ACC112 (cell line): ENCODE measurements around the gene ZNF189.

Experiments used
- H2AFZ ChIP-seq: fragments of 200-600 bp; sonication (generic); one replicate; pipeline ENCODE4 v1.6.0; 2017; ENCODE audit warnings: antibody characterized with exemption, low read length; ENCODE audit not compliant: unreplicated experiment
- H3K27ac ChIP-seq: fragments of 200-600 bp; sonication (generic); 2 replicates; pipeline ENCODE4 v1.5.1; 2014; ENCODE audit warnings: low read depth, mild to moderate bottlenecking, antibody characterized with exemption, low read length, moderate library complexity
- H3K27me3 ChIP-seq: fragments of 200-600 bp; sonication (generic); 2 replicates; pipeline ENCODE4 v1.6.1; 2014; ENCODE audit warnings: mild to moderate bottlenecking, antibody characterized with exemption, low read length, moderate library complexity, mixed read lengths; ENCODE audit not compliant: insufficient read depth
- H3K36me3 ChIP-seq: fragments of 200-600 bp; sonication (generic); 2 replicates; pipeline ENCODE4 v1.6.1; 2016; ENCODE audit warnings: mild to moderate bottlenecking, antibody characterized with exemption, low read length, moderate library complexity, mixed read lengths; ENCODE audit not compliant: insufficient read depth
- H3K4me1 ChIP-seq: fragments of 200-600 bp; sonication (generic); one replicate; pipeline ENCODE4 v1.6.1; 2016; ENCODE audit warnings: low read length, mixed read lengths; ENCODE audit not compliant: insufficient read depth, unreplicated experiment, control insufficient read depth
- H3K4me3 ChIP-seq: fragments of 200-600 bp; sonication (generic); 2 replicates; pipeline ENCODE4 v1.5.1; 2014; ENCODE audit warnings: mild to moderate bottlenecking, low read depth, low read length
- H3K79me2 ChIP-seq: fragments of 200-600 bp; sonication (generic); one replicate; pipeline ENCODE4 v1.6.0; 2016; ENCODE audit warnings: low read length; ENCODE audit not compliant: control insufficient read depth, unreplicated experiment, insufficient read depth

The ZNF189 gene

DNA sequence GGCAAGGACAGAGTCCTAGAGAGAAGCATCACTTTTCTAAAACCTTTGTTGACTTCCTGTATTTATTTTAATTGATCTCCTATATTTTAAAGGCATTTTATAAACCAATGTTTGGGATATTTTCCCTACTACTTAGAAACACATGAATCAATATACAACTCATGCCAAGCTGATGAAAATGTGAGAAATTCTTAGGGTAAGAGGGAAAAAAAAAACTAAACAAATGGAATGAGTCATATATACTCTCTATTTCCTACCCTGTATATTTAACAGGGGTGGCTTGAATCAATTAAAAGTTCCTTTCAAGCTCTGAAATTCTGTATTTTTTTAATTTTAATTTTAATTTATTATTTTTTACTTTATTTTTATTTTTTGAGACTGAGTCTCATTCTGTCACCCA lies 33.5 kb upstream of the ZNF189 start:
- Histone ChIP-seq H3K27ac (no peak overlapping the region), H3K36me3 (no peaks in the 10 kb centered on the region), H3K27me3 (no peaks in the 10 kb centered on the region), H2AFZ (no peak overlapping the region), H3K4me1 (no peaks in the 10 kb centered on the region), H3K79me2 (no peaks in the 10 kb centered on the region), H3K4me3 (no peak overlapping the region)

GRCh38 chr9:101366038-101366756 lies 32.5 kb upstream of the ZNF189 start:
- Histone ChIP-seq H3K27me3 (no peaks in the 10 kb centered on the region), H3K27ac (no peak overlapping the region), H2AFZ (no peak overlapping the region), H3K4me1 (no peaks in the 10 kb centered on the region), H3K4me3 (no peak overlapping the region), H3K36me3 (no peaks in the 10 kb centered on the region), H3K79me2 (no peaks in the 10 kb centered on the region)

DNA sequence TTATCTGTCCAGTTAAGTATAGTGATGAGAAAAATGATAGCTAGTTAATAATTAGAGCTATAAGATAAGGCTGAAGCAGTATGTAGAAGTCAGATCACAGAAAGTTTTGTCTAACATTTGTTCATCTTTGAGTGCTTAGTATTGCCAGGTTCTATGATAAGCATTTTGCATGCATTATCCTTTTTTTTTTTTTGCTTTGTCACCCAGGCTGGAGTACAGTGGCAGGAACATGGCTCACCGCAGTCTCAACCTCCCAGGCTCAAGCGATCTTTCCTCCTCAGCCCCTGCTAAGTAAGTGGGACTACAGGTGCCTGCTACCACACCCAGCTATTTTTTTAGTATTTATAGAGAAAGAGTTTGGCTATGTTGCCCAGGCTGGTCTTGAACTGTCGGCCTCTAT lies 31.3 kb upstream of the ZNF189 start:
- H2AFZ ChIP-seq, result no peak overlapping the region
- no peak overlapping the region for H3K27ac ChIP-seq
- no peaks in the 10 kb centered on the region for H3K36me3 ChIP-seq
- H3K79me2 ChIP-seq, result no peaks in the 10 kb centered on the region
- H3K4me3 ChIP-seq, result no peak overlapping the region
- no peaks in the 10 kb centered on the region for H3K27me3 ChIP-seq
- H3K4me1 ChIP-seq, result no peaks in the 10 kb centered on the region

DNA sequence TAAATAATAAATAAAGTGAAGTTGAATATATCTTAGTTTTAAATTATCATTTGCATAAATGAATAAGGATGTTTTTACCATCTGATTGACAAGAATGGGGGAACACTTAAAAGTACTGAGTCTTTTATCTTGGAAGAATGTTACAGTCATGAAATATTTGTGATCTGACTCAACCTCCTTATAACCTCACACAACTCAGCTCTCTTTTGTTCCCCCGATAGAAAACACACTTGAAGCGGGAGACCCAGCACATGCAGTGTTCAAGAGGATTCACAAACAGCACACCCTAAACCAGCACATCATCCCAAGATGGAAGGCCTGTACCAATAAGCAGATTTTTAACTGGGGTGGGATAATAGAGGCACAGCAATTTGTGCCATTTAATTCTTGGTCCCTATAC lies 29.4 kb upstream of the ZNF189 start:
- H3K79me2 ChIP-seq, result no peaks in the 10 kb centered on the region
- no peak overlapping the region for H3K27ac ChIP-seq

DNA sequence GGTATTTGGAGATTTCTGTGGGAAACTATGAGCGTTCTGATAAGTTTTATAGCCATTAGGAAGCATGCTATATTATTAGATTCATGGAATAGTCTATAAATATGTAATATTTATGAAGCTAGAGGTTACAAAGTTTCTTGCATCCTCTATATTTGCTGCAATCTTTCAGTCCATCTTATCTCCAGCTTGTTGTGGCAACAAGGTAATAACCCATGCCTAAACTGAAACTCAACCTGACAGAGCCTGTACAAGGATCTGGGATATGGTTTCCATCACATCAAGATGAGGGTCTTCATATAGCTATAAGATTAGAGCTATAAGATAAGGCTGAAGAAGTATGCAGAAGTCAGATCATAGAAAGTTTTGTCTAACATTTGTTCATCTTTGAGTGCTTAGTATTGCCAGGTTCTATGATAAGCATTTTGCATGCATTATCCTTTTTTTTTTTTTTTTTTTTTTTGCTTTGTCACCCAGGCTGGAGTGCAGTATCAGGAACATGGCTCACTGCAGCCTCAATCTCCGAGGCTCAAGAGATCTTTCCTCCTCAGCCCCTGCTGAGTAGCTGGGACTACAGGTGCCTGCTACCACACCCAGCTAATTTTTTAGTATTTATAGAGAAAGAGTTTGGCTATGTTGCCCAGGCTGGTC lies 28.6 kb upstream of the ZNF189 start:
- Histone ChIP-seq H3K27me3 (no peaks in the 10 kb centered on the region), H3K4me1 (no peaks in the 10 kb centered on the region), H2AFZ (no peak overlapping the region), H3K36me3 (no peaks in the 10 kb centered on the region), H3K4me3 (no peak overlapping the region), H3K27ac (no peak overlapping the region), H3K79me2 (no peaks in the 10 kb centered on the region)

More for the DNA sequence above, 29.4 kb upstream of the ZNF189 start:
- Histone ChIP-seq H2AFZ (no peak overlapping the region), H3K4me1 (no peaks in the 10 kb centered on the region), H3K36me3 (no peaks in the 10 kb centered on the region), H3K27me3 (no peaks in the 10 kb centered on the region), H3K4me3 (no peak overlapping the region)

DNA sequence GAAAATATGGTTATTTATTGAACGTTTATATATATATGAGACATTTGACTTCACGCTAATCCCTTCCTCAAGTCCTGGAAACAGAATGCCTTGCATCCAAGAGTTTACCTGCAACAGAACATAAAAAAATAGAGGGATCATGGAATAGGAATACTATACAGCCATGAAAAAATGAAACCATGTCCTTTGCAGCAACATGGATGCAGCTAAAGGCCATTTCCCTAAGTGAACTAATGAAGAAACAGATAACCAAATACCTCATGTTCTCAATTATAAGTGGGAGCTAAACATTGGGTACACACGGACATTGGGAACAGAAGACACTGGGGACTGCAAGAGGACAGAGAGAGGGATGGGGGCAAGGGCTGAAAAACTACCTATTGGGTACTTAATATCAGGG lies 26.8 kb upstream of the ZNF189 start:
- Histone ChIP-seq H3K4me3 (no peak overlapping the region), H3K27ac (no peak overlapping the region), H3K36me3 (no peaks in the 10 kb centered on the region), H3K79me2 (no peaks in the 10 kb centered on the region), H2AFZ (no peak overlapping the region), H3K4me1 (peaks cover 3% of the 10 kb centered on the region), H3K27me3 (no peaks in the 10 kb centered on the region)

GRCh38 chr9:101372327-101373118 lies 26.1 kb upstream of the ZNF189 start:
- Histone ChIP-seq H3K36me3 (no peaks in the 10 kb centered on the region), H2AFZ (no peak overlapping the region), H3K27ac (no peak overlapping the region), H3K27me3 (no peaks in the 10 kb centered on the region), H3K79me2 (no peaks in the 10 kb centered on the region), H3K4me3 (no peak overlapping the region), H3K4me1 (peaks cover 3% of the 10 kb centered on the region)

DNA sequence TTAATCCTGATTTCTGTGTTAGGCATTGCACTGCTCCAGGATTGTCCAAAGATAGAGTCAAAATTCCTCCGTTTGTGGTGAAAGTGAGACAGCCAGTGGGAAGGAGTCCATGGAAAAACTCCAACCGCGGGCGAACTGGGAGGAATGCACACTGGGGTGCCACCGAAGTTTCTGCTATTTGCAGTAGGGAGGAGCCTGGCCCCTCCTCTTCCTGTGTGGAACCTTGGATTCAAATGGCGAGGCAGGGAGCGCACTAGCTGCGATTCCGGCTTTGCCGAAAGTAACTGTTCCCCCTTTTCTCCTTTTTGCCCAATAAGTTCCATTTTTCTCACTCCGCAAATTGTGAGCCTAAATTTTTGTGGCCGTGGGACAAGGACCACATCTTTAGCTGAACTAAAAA lies 23.1 kb upstream of the ZNF189 start:
- no peak overlapping the region for H2AFZ ChIP-seq
- H3K27ac ChIP-seq, result no peak overlapping the region
- no peaks in the 10 kb centered on the region for H3K27me3 ChIP-seq
- H3K4me1 ChIP-seq, result peaks cover 3% of the 10 kb centered on the region
- H3K36me3 ChIP-seq, result no peaks in the 10 kb centered on the region
- H3K79me2 ChIP-seq, result no peaks in the 10 kb centered on the region
- no peak overlapping the region for H3K4me3 ChIP-seq

DNA sequence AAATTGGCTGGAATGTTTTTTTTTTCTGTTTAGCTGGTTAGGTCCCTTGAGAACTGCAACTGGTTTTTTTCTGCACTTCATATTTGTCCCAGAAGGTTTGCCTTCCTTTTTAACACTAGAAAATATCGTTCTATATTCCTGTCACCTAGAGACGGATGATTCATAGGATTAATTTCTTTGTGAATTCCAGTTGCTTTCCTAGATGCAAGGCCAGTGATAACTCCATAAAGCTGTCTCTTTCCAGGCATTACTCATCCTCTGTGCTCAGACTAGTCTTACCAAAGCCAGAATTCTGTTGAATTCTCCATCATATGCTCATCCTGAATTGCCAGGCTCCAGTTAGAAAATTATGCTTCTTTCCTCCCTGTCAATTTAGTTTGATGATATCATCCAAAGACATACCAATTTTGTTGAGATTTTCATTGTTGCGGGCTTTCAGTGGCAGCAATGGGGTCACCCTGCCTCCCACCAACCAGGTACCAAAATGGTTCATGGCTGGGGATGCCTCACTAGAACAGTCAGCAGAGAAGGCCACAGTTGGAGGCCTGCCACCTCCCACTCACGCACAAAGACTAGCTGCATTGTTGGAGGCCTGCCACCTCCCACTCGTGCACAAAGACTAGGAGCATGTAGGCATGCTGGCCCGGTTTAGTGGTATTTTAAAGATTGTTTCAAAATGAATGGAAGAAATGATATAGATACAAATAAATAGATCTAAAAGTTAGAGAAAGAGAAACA lies 22.4 kb upstream of the ZNF189 start:
- H2AFZ ChIP-seq, result no peak overlapping the region
- no peaks in the 10 kb centered on the region for H3K36me3 ChIP-seq
- H3K4me3 ChIP-seq, result no peak overlapping the region
- peaks cover 3% of the 10 kb centered on the region for H3K4me1 ChIP-seq
- no peaks in the 10 kb centered on the region for H3K79me2 ChIP-seq
- 0 out of 2 replicates have a peak overlapping the region, but pooled peaks have one; percentile 19 for H3K27ac ChIP-seq
- H3K27me3 ChIP-seq, result no peaks in the 10 kb centered on the region

DNA sequence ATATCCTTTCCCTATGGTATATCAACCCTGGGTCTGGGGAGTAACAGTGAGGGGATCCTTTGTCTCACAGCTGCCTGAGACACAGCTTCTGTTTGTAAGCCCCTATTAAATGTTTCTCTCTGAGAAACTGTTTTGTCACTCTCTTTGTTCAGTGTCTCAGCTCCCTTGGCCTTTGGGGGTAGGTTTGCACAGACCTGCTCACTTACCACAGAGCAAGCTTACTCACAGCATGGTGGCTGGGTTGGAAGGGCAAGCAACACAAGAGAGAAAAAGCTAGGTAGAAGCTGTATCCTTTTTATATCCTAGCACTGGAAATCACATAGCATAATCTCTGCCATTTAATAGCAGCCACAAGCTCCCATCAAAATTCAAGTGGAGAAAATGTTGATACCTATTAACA lies 18.4 kb upstream of the ZNF189 start:
- H3K27me3 ChIP-seq, result no peaks in the 10 kb centered on the region
- H2AFZ ChIP-seq, result no peak overlapping the region
- no peak overlapping the region for H3K27ac ChIP-seq
- H3K36me3 ChIP-seq, result no peaks in the 10 kb centered on the region; the same call in 1 of the 2 replicates
- no peak overlapping the region for H3K4me3 ChIP-seq
- H3K4me1 ChIP-seq, result peaks cover 3% of the 10 kb centered on the region
- no peaks in the 10 kb centered on the region for H3K79me2 ChIP-seq
